Panc1 (cell line): ENCODE data around the gene RBM24. TPM values are rescaled to one million over a fixed set of nuclear protein-coding genes. Genes with fewer than 3 reads are reported as not detected.

ENCODE experiments used
- ATAC-seq: fragments of 200-7000 bp; cut with Tn5 transposase; 2 replicates; pipeline ENCODE4 v1.9.1; 2020; ENCODE audit warnings: mild to moderate bottlenecking, moderate library complexity
- BruUV-seq: library from RNA; stranded (reverse); fragments of 400-500 nt; replicated peaks from 2 replicates; lab custom pipeline; 2021; lab: Mats Ljungman, UMichigan
- CTCF ChIA-PET: fragments of 300-600 bp; sonication (Branson Sonifier 250); formaldehyde crosslinking; loops from one replicate; lab custom pipeline; 2022; ENCODE audit warnings: antibody characterized with exemption; lab: Charles Lee
- POLR2A ChIA-PET: fragments of 300-600 bp; sonication (Branson Sonifier 250); formaldehyde crosslinking; loops from one replicate; lab custom pipeline; 2022; ENCODE audit warnings: antibody characterized with exemption; lab: Charles Lee
- DNase-seq: peaks from one replicate; pipeline ENCODE4 v3.0.0-alpha.2; 2010; ENCODE audit warnings: low read depth, low spot score
- H3K27ac ChIP-seq: 2 replicates; pipeline ENCODE4 v1.5.1; 2011; ENCODE audit warnings: mild to moderate bottlenecking, low read length, inconsistent platforms
- H3K27me3 ChIP-seq: fragments of 200-500 bp; sonication (Bioruptor generic); 2 replicates; pipeline ENCODE4 v1.6.0; 2014; ENCODE audit warnings: low read length, inconsistent platforms; ENCODE audit not compliant: control insufficient read depth, insufficient read depth
- H3K36me3 ChIP-seq: fragments of 200-500 bp; sonication (Bioruptor generic); 2 replicates; pipeline ENCODE4 v1.5.1; 2014; ENCODE audit warnings: inconsistent platforms, mild to moderate bottlenecking, low read length, moderate library complexity; ENCODE audit not compliant: control insufficient read depth, insufficient read depth
- H3K4me1 ChIP-seq: 2 replicates; pipeline ENCODE4 v1.5.1; 2011; ENCODE audit warnings: inconsistent platforms, mild to moderate bottlenecking, low read length, moderate library complexity; ENCODE audit not compliant: control insufficient read depth, insufficient read depth
- H3K4me3 ChIP-seq, 2 experiments: 2 replicates each; pipeline ENCODE4 v1.5.1; 2011 to 2012; ENCODE audit warnings: low read depth in 2 of 2, low read length in 2 of 2, mild to moderate bottlenecking in 2 of 2, inconsistent platforms in 1 of 2, moderate library complexity in 1 of 2
- H3K9me3 ChIP-seq: fragments of 200-500 bp; sonication (Bioruptor generic); 2 replicates; pipeline ENCODE4 v1.5.1; 2014; ENCODE audit warnings: low read depth, mild to moderate bottlenecking, inconsistent platforms, low read length, moderate library complexity; ENCODE audit not compliant: control insufficient read depth, insufficient read depth
- POLR2AphosphoS5 ChIP-seq: IDR thresholded peaks from 2 replicates; pipeline ENCODE4 v1.6.1; 2012; ENCODE audit warnings: mild to moderate bottlenecking, low read depth, low read length, moderate library complexity
- SIN3A ChIP-seq: IDR thresholded peaks from 2 replicates; pipeline ENCODE4 v1.6.1; 2012; ENCODE audit warnings: low read depth, mild to moderate bottlenecking, low read length, moderate library complexity, borderline replicate concordance; ENCODE audit not compliant: insufficient read depth
- TCF7L2 ChIP-seq: IDR thresholded peaks from 2 replicates; pipeline ENCODE4 v1.6.1; 2011; ENCODE audit warnings: mild to moderate bottlenecking, low read depth, low read length, inconsistent platforms
- in situ Hi-C: cut with HindIII; loops from 2 replicates; pipeline ENCODE4 v1.10.0; 2016; ENCODE audit warnings: low sequenced_read_pairs, low pct_unique_long_range_greater_than_20kb
- intact Hi-C: fragments of 100-400 bp; cut with micrococcal nuclease; formaldehyde crosslinking; loops from one replicate; pipeline ENCODE4 v1.10.0; 2022; ENCODE audit not compliant: unreplicated experiment
- total RNA-seq: library from RNA; stranded (reverse); gene quantifications from one replicate; pipeline ENCODE4 v1.2.1, GENCODE V29; 2021; ENCODE audit not compliant: unreplicated experiment
- TF ChIP-seq, protein P1 (sequence below), 2 experiments: IDR thresholded peaks; 2 replicates each; pipeline ENCODE4 v1.6.1; 2011 to 2012; ENCODE audit warnings: low read depth in 2 of 2, control low read depth in 1 of 2, low read length in 1 of 2, mild to moderate bottlenecking in 1 of 2, moderate library complexity in 1 of 2; ENCODE audit not compliant: insufficient read depth in 1 of 2
- TF ChIP-seq, protein P2 (sequence below): fragments of 450-650 bp; IDR thresholded peaks from 2 replicates; pipeline ENCODE4 v1.5.1; 2017; ENCODE audit warnings: mild to moderate bottlenecking

The RBM24 gene
- total RNA-seq, 1 experiment from 2014 or later, result 23.0 TPM

DNA sequence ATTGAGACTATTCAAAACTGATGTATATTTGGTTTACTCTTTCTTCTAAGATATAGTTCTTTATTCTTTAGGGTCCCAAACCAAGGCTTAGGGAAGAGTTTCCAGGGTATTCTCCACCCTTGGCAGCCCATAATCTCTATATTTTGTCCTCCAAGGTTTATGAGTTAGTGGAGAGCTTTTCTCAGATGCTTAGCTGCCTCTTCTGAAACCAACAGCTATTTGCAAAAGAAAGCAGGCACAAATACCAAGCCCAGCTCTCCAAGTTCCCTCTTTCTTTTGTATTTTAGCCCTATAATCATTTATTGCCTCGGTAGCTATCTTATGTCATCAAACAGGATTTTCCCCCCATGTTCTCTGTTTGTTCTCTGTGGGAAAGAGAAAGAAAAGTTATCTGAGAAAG, 39.1 kb upstream of the RBM24 start:
- no peaks in the 10 kb centered on the region for H3K36me3 ChIP-seq
- no peaks in the 10 kb centered on the region for H3K27me3 ChIP-seq
- H3K27ac ChIP-seq, result no peak overlapping the region
- H3K4me1 ChIP-seq, result no peaks in the 10 kb centered on the region
- no TSS peak for BruUV-seq
- no peaks in the 10 kb centered on the region; the same call in 1 of the 2 replicates for H3K9me3 ChIP-seq
- POLR2A ChIA-PET, result no interaction called here
- CTCF ChIA-PET, result no interaction called here
- TF ChIP-seq POLR2AphosphoS5 (no peak), TCF7L2 (no peak), SIN3A (no peak)
- TF ChIP-seq, protein P1, sequence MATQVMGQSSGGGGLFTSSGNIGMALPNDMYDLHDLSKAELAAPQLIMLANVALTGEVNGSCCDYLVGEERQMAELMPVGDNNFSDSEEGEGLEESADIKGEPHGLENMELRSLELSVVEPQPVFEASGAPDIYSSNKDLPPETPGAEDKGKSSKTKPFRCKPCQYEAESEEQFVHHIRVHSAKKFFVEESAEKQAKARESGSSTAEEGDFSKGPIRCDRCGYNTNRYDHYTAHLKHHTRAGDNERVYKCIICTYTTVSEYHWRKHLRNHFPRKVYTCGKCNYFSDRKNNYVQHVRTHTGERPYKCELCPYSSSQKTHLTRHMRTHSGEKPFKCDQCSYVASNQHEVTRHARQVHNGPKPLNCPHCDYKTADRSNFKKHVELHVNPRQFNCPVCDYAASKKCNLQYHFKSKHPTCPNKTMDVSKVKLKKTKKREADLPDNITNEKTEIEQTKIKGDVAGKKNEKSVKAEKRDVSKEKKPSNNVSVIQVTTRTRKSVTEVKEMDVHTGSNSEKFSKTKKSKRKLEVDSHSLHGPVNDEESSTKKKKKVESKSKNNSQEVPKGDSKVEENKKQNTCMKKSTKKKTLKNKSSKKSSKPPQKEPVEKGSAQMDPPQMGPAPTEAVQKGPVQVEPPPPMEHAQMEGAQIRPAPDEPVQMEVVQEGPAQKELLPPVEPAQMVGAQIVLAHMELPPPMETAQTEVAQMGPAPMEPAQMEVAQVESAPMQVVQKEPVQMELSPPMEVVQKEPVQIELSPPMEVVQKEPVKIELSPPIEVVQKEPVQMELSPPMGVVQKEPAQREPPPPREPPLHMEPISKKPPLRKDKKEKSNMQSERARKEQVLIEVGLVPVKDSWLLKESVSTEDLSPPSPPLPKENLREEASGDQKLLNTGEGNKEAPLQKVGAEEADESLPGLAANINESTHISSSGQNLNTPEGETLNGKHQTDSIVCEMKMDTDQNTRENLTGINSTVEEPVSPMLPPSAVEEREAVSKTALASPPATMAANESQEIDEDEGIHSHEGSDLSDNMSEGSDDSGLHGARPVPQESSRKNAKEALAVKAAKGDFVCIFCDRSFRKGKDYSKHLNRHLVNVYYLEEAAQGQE (IDR thresholded peaks at IDR 0.05; ENCODE audit: insufficient read depth in 1 of 2, low read depth in 2 of 2, low read length in 1 of 2), result no peak
- TF ChIP-seq, protein P2, sequence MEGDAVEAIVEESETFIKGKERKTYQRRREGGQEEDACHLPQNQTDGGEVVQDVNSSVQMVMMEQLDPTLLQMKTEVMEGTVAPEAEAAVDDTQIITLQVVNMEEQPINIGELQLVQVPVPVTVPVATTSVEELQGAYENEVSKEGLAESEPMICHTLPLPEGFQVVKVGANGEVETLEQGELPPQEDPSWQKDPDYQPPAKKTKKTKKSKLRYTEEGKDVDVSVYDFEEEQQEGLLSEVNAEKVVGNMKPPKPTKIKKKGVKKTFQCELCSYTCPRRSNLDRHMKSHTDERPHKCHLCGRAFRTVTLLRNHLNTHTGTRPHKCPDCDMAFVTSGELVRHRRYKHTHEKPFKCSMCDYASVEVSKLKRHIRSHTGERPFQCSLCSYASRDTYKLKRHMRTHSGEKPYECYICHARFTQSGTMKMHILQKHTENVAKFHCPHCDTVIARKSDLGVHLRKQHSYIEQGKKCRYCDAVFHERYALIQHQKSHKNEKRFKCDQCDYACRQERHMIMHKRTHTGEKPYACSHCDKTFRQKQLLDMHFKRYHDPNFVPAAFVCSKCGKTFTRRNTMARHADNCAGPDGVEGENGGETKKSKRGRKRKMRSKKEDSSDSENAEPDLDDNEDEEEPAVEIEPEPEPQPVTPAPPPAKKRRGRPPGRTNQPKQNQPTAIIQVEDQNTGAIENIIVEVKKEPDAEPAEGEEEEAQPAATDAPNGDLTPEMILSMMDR, result no peak
- no peak overlapping the region for H3K4me3 ChIP-seq
- intact Hi-C loops, result no loop called here
- DNase-seq, result no peak
- ATAC-seq, result no peak
- in situ Hi-C loops, result no loop called here

DNA sequence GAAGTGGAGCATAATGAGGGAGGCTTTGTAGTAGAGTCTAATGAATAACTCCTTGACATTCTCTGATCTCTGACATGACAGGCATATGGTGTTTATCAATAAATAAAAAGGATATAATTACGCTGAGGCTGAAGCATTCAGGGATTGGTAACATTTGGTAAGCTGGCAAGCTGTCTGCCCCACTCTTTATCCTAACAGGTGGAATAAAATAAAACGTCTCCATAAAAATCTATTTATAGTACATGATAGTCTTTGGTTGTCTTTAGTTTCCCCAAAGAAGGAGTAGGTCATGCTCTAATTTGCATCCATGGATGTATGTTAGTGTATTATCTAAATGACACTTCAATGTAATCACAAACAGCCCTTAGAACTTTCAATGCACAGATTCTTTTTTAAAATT, 30.9 kb upstream of the RBM24 start:
- intact Hi-C loops, result no loop called here
- no TSS peak for BruUV-seq
- Histone ChIP-seq H3K4me3 (no peak overlapping the region), H3K36me3 (no peaks in the 10 kb centered on the region), H3K27me3 (no peaks in the 10 kb centered on the region), H3K4me1 (no peaks in the 10 kb centered on the region), H3K9me3 (no peaks in the 10 kb centered on the region), H3K27ac (no peak overlapping the region)
- DNase-seq, result no peak
- in situ Hi-C loops, result no loop called here
- no peak for ATAC-seq
- ChIA-PET POLR2A (interaction anchor here (0.6 kb wide), 1 partner anchor 81 kb away, joined by 14 read pairs; no protein-coding TSS in a partner anchor), CTCF (no interaction called here)
- TF ChIP-seq, protein P2, result no peak
- TF ChIP-seq, protein P1 (IDR thresholded peaks at IDR 0.05; ENCODE audit: insufficient read depth in 1 of 2, low read depth in 2 of 2, low read length in 1 of 2), result no peak
- no peak for TF ChIP-seq SIN3A
- no peak for TF ChIP-seq TCF7L2
- TF ChIP-seq POLR2AphosphoS5, result no peak
